GM19438 (cell line): ENCODE data around the gene MEF2C.

ENCODE experiments used
- ATAC-seq: cut with Tn5 transposase; IDR thresholded peaks from one replicate; pipeline ENCODE4 v1.9.1; 2021; ENCODE audit warnings: low read depth; ENCODE audit not compliant: unreplicated experiment

Gene MEF2C

GRCh38 chr5:88770276-88771257 lies 112.4 kb downstream of the MEF2C start:
- ATAC-seq, result no peak

GRCh38 chr5:88769165-88769564 lies 113.8 kb downstream of the MEF2C start:
- no peak for ATAC-seq

GRCh38 chr5:88768411-88768810 lies 114.6 kb downstream of the MEF2C start:
- ATAC-seq, result no peak

- no peak for ATAC-seq
Measured at GRCh38 chr5:88765798-88766197, 117.2 kb downstream of the MEF2C start.

GRCh38 chr5:88765171-88765570 lies 117.8 kb downstream of the MEF2C start:
- ATAC-seq, result no peak

- no peak for ATAC-seq
Measured at GRCh38 chr5:88761939-88762338, 121.0 kb downstream of the MEF2C start.

- no peak for ATAC-seq
Measured at GRCh38 chr5:88761269-88761850, 121.6 kb downstream of the MEF2C start.

- ATAC-seq, result no peak
Measured at GRCh38 chr5:88760527-88760926, 122.5 kb downstream of the MEF2C start.

- ATAC-seq, result no peak
Measured at GRCh38 chr5:88758591-88758990, 124.4 kb downstream of the MEF2C start.

- no peak for ATAC-seq
Measured at GRCh38 chr5:88758184-88758583, 124.8 kb downstream of the MEF2C start.

GRCh38 chr5:88756953-88757352 lies 126.0 kb downstream of the MEF2C start:
- ATAC-seq, result no peak

GRCh38 chr5:88748666-88749065 lies 134.3 kb downstream of the MEF2C start:
- ATAC-seq, result no peak

- ATAC-seq, result peak; percentile 62
Measured at GRCh38 chr5:88746438-88746882, 136.5 kb downstream of the MEF2C start.

- ATAC-seq, result no peak
Measured at GRCh38 chr5:88745093-88745696, 137.8 kb downstream of the MEF2C start.

GRCh38 chr5:88743231-88743834 lies 139.7 kb downstream of the MEF2C start:
- ATAC-seq, result no peak

- no peak for ATAC-seq
Measured at GRCh38 chr5:88741964-88742363, 141.0 kb downstream of the MEF2C start.

- ATAC-seq, result no peak
Measured at GRCh38 chr5:88740604-88741185, 142.3 kb downstream of the MEF2C start.

GRCh38 chr5:88736494-88736893 lies 146.5 kb downstream of the MEF2C start:
- ATAC-seq, result peak; percentile 17

- peak; percentile 24 for ATAC-seq
Measured at GRCh38 chr5:88734983-88735382, 148.0 kb downstream of the MEF2C start.

- ATAC-seq, result peak; percentile 39
Measured at GRCh38 chr5:88734191-88734640, 148.8 kb downstream of the MEF2C start.
